Kidney (tissue), 14 donors: ENCODE data around the gene RIN3. TPM values are rescaled to one million over a fixed set of nuclear protein-coding genes. Genes with fewer than 3 reads are reported as not detected.

Experiments
- DNase-seq, 5 donors: peaks; one replicate each; pipeline ENCODE4 v3.0.0-alpha.2; 2013 to 2020
- FAIRE-seq: peaks from 2 replicates; lab custom pipeline; 2012; peaks lifted over from hg19 to GRCh38; lab: Jason Lieb, UNC
- H3K27ac ChIP-seq, 2 donors: one replicate each; pipeline ENCODE4 v1.7.0; 2013; ENCODE audit warnings: low read depth in 2 of 2, low read length in 2 of 2, inconsistent platforms in 1 of 2
- H3K27me3 ChIP-seq: one replicate; pipeline ENCODE4 v1.7.1; 2013; ENCODE audit warnings: low read length, inconsistent platforms; ENCODE audit not compliant: control insufficient read depth, insufficient read depth
- H3K36me3 ChIP-seq, 3 donors: one replicate each; pipeline versions ENCODE4 v1.7.0 to v1.7.1; 2013; ENCODE audit warnings: low read length in 3 of 3, control low read depth in 1 of 3, inconsistent platforms in 1 of 3; ENCODE audit not compliant: insufficient read depth in 3 of 3, control insufficient read depth in 2 of 3
- H3K4me1 ChIP-seq, 3 donors: one replicate each; pipeline versions ENCODE4 v1.7.0 to v1.7.1; 2013; ENCODE audit warnings: low read length in 3 of 3, inconsistent platforms in 1 of 3, low read depth in 1 of 3; ENCODE audit not compliant: control insufficient read depth in 2 of 3, insufficient read depth in 2 of 3
- H3K4me3 ChIP-seq, 3 donors: one replicate each; pipeline versions ENCODE4 v1.7.0 to v1.8.1; 2013; ENCODE audit warnings: low read length in 3 of 3, control low read depth in 1 of 3, inconsistent platforms in 1 of 3
- H3K9ac ChIP-seq, 3 donors: one replicate each; pipeline versions ENCODE4 v1.7.0 to v1.7.1; 2013; ENCODE audit warnings: low read length in 3 of 3, control low read depth in 1 of 3, inconsistent platforms in 1 of 3
- H3K9me3 ChIP-seq, 3 donors: one replicate each; pipeline versions ENCODE4 v1.7.0 to v1.7.1; 2013; ENCODE audit warnings: low read length in 3 of 3, control low read depth in 1 of 3, inconsistent platforms in 1 of 3; ENCODE audit not compliant: control insufficient read depth in 2 of 3, insufficient read depth in 1 of 3
- CTCF ChIP-seq: IDR thresholded peaks from 3 replicates; pipeline ENCODE4 v1.5.1; 2012; ENCODE audit warnings: mild to moderate bottlenecking, moderate library complexity, borderline replicate concordance; ENCODE audit not compliant: insufficient read depth; ENCODE audit errors: extremely low read depth
- intact Hi-C: fragments of 100-400 bp; cut with DNase I; formaldehyde crosslinking; loops from one replicate; pipeline ENCODE4 v1.11.1; 2022
- polyA plus RNA-seq: library from polyadenylated mRNA; stranded (reverse); fragments of 350-450 nt; fragmentation: Illumina TruSeq; extraction: RNeasy Lipid Tissue Mini Kit (QIAGEN cat#74804); gene quantifications from one replicate; pipeline ENCODE4 v1.2.3, GENCODE V29; 2014; ENCODE audit warnings: low read depth, low replicate concordance; ENCODE audit not compliant: insufficient read depth
- total RNA-seq: library from RNA; stranded (reverse); fragmentation: NEBNext Ultra II Directional; extraction: Animal tissue kit (Norgen Biotek cat#: 25700); gene quantifications from one replicate; pipeline ENCODE4 v1.2.1, GENCODE V29; 2021
- donor health status: control.
- donor health status: control.
- donor health status: control.
- donor health status: control.
- donor health status: control.
- donor health status: DM: yes; HTN: yes; CAD: no.
- donor health status: Normal renal cell carcinoma (clear cell type).

Gene RIN3
- total and polyA plus RNA-seq, 2 donors from 2014 or later: 7.1 to 30.4 TPM

GRCh38 chr14:92616178-92616577 is 102.6 kb downstream of the RIN3 start:
- no peaks in the 10 kb centered on the region for H3K27me3 ChIP-seq
- H3K9me3 ChIP-seq: no peaks in the 10 kb centered on the region
- FAIRE-seq (no peak), DNase-seq (no peak)
- no peaks in the 10 kb centered on the region for H3K36me3 ChIP-seq
- no peak for TF ChIP-seq CTCF
- intact Hi-C loops: no loop called here
- H3K9ac ChIP-seq: no peak overlapping the region
- no peak overlapping the region for H3K4me3 ChIP-seq
- H3K4me1 ChIP-seq: no peaks in the 10 kb centered on the region
- no peak overlapping the region for H3K27ac ChIP-seq

- Histone ChIP-seq H3K4me3 (no peak overlapping the region), H3K27ac (no peak overlapping the region), H3K9ac (no peak overlapping the region), H3K36me3 (no peaks in the 10 kb centered on the region), H3K9me3 (peaks cover 0 to 8% (median 0%) of the 10 kb centered on the region in 3 donors), H3K4me1 (no peaks in the 10 kb centered on the region), H3K27me3 (no peaks in the 10 kb centered on the region)
- DNase-seq: no peak
- intact Hi-C loops: no loop called here
- FAIRE-seq: no peak
- no peak for TF ChIP-seq CTCF
These were observed 104.0 kb downstream of the RIN3 start for GRCh38 chr14:92617581-92617980.

GRCh38 chr14:92619671-92620456 is 106.3 kb downstream of the RIN3 start:
- no peak overlapping the region for H3K4me3 ChIP-seq
- TF ChIP-seq CTCF: no peak
- no peaks in the 10 kb centered on the region for H3K27me3 ChIP-seq
- H3K9ac ChIP-seq: no peak overlapping the region
- no peak for FAIRE-seq
- H3K4me1 ChIP-seq: no peaks in the 10 kb centered on the region
- H3K9me3 ChIP-seq: peaks cover 0 to 12% (median 2%) of the 10 kb centered on the region in 3 donors
- no peak overlapping the region for H3K27ac ChIP-seq
- H3K36me3 ChIP-seq: no peaks in the 10 kb centered on the region
- intact Hi-C loops: no loop called here
- DNase-seq: no peak
